HG02610 (cell line): ENCODE results near the gene FUZ.

ENCODE experiments used
- ATAC-seq: cut with Tn5 transposase; IDR thresholded peaks from one replicate; pipeline ENCODE4 v1.9.1; 2021; ENCODE audit warnings: mild to moderate bottlenecking, moderate library complexity; ENCODE audit not compliant: unreplicated experiment

Gene FUZ

DNA sequence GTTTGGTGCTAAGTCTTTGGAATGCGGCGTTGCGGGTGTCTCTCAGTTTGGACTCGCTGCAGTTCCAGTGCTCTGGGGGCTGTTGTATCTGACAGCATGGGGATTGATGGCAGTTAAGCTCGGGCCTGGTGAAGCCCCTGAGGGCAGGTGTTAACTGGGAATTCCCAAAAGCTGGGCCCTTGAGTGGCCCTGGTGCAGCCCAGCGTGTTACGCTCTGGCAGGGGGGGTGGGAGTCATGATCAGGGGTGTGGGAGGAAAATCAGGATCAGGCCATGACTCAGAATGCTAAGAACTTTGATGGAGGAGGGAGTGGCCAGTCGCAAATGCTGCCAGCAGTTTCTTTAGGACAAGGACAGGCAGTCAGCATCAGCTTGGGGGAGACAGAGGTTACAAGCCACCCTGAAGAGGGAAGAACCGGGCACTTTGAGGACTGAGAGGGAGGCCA, 26.7 kb downstream of the FUZ start:
- ATAC-seq, result no peak

DNA sequence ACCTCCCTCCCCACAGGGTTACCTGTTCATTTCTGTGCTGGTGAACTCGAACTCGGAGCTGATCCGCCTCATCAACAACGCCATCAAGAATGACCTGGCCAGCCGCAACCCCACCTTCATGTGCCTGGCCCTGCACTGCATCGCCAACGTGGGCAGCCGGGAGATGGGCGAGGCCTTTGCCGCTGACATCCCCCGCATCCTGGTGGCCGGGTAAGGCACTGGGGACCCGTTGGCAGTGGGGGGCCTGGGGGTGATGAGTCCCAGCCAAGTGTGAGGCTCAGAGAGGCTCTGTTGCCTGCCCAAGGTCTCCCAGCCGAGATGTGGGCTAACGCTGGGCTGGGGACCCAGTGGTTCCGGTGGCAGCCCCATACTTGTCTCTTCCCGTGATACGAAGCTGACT, 30.6 kb downstream of the FUZ start:
- no peak for ATAC-seq

DNA sequence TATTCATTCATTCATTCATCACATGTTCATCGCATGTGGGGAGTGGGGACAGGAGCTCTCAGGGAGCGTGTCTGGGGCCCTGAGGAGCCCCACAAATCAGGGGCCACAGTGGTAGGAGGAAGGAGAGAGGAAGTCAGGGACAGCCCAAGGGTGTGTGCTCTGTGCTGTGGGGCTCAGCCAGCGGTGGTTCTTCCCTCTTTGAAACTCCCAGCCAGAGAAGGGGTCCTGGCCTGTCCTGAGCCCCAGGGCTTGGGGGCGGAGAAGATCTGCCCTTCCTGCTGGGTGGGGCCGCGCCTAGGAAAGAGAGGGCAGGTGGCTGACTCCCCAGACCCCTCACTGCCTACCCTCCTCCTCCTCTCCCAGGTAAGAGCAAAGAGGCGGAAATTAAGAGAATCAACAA, 31.7 kb downstream of the FUZ start:
- ATAC-seq, result no peak

DNA sequence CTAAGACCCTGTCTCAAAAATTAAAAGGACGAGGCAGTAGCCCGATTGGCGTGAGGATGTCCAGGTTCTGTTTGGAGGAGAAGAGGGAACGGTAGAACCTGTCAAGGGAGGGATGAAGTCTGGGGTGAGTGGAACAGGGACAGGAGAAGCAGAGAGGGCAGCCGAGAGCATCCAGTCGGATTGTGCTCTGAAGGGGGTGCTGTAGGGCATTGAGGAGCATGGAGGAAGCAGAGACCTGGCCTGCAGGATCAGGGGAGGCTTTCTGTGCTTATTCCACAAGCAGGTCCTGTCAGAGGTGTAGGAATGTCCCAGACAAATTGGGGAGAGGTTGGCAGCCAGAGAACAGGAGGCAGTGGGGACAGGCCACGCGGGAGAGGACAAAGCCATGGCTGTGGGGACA, 32.2 kb downstream of the FUZ start:
- no peak for ATAC-seq

DNA sequence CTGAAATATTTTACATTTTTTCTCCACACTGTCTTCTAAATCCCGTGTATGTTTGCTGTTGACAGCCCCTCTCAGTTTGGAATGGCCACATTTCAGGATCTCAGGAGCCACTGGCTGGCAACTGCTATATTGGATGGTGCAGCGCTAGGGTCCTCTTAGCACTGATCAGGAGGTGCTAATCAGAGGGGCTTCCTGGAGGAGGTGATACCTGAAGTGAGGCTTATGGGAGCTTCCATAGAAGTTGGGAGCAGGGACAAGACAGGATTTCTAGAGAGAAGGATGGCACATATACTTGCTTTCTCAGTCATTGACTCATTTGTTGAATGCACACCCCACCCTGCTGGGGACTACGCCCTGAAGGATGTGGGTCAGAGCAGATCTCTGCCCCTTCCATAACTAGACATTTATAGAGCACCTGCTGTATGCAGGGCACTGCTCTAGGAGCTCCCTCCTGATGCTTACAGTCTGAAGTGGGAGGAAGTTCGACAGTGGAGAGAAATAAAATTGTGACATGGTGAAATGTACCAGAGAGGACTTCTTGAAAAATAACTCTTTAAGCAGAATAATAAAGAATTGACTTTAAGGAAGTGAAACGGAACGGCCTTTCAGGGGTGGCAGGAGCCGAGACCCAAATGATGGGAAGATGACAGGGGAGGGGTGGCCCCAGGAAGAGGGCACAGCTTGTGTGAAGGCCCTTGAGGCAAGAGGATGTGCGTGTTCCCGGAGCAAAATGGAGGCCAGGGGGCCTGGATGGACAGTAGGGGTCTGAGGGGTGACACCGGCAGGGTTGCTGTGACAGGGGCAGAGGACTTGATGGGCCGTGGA, 33.1 kb downstream of the FUZ start:
- ATAC-seq, result no peak

DNA sequence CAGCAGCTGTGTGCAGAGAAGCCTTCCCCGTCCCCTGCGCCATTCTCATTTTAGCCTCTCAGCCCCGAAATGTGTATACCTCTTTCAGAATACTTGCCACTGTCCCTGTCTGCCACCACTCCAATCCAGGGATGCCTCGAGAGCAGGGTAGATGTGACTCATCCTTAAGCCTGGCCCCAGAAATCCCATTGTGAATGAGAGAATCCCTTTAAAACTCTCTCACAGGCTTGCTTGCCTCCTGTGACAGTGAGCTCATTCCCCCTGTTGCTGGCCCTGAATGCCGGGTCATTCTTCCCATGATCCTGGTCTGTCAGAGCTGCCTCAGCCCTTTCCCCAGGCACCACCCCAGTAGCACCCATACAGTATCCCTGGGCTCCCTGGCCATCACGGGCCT, 36.7 kb downstream of the FUZ start:
- no peak for ATAC-seq

DNA sequence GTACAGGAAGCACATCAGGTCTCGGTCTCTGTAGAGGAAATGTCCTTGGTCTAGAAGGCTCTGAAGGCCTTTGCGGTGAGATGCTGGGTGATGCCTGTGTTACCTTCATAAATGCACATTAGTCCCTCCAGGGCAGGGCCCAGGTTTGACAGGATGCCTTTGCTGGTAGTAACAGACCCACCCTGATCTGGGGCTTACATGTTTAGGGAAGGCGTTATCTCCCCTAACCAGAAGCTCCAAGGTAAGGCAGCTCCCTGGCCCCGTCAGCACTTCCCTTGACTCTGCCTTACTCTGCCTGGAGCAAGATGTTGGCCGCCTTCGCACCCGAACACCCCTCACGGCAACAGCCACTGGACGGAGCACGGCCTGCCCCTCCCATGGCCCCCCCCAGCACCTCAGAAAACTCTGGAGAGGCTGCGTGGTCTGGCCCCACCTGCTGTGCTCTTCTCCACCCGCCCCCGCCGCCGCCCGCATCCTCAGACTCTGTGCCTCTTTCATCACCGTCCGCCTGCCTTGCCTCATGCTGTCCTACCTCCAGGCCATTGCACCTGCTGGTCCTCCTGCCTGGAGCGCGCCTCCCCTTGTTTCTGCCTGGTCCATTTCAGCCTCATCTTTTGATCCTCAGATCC, 37.2 kb downstream of the FUZ start:
- ATAC-seq, result no peak

DNA sequence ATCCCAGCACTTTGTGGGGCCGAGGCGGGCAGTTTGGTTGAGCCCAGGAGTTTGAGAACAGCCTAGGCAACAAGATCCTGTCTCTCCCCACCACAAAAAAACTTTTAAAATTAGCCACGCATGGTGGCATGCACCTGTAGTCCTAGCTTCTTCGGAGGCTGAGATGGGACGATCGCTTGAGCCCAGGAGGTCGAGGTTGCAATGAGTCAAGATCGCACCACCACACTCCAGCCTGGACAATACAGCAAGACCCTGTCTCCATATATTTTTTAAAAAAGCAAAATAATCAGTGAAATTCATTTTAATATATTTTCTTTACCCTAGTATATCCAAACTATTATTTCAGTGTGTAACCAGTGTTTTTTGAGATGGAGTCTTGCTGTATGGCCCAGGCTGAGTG, 38.1 kb downstream of the FUZ start:
- no peak for ATAC-seq

DNA sequence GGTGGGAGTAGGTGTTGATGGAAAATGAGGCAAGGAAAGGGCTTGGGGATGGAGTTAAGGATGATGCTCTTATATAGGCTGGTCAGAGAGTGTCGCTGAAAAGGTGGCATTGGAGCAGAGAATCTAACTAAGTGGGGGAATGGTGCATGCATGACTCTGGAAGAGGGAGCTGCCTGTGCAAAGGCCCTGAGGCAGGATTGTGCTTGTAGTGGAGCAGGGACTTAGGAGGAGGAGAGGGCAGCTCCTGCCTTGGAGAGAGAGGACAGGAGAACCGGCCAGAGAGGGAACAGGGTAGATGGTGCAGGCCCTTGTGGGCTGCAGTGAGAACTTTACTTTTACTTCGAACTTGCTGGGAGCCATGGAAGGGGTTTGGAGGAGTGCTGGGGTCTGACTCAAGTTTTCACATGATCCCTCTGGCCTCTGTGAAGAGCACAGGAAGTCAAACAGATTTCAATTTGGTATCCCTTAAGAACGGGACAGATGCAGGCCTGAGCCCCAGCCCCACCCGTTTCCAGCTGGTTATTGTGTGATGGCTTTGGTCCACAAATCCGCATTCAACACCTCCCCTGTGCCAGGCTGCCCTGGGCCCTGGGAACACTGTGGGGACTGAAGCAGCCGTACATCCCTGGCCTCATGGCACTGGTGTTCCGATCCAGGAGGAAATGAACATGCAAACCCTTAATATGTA, 39.3 kb downstream of the FUZ start:
- no peak for ATAC-seq

DNA sequence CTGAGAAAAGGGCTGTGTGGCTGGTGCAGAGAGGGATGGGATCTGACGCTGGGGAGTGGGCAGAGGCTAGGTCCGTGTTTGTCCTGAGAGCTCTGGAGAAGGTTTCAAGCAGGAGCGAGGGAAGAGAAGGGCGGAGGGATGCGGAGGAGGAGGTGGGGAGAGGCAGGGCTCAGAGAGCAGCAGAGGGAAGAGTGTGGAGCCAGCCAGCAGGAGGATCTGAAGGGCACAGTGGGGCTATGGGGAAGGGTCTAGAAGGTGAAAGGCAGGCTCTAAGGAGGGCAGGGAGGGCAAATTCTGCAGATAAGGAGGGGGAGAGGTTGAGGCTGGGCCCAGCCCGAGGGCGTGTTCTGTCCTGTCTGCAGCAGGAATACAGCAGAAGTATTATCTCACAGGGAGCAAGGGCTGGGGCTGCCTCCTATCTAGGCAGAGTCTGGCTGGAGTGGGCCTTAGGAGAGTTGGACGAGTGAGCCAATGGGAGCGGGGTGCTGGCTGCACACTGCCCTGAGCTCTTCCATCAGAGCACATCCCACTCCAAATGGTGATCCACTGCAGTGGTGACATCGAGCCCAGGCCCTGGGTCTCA, 40.2 kb downstream of the FUZ start:
- ATAC-seq, result no peak

DNA sequence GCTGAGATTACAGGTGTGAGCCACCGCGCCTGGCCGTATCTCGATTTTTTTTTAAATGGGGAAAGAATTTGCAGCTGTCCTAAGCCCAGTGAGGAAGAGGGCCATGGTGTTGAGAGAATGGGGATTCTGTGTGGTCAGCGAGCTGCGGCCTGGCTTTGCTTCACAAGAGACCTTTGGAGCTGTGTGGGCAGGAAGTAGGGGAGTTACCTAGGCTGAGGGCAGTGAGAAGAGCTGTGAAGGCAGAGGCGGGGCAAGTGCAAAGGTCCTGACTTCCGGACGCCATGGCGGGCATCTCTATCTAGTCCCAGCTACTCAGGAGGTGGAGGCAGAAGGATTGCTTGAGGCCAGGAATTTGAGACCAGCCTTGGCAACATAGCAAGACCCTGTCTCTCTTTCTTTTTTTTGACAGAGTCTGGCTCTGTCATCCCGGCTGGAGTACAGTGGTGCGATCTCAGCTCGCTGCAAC, 41.4 kb downstream of the FUZ start:
- ATAC-seq, result no peak

DNA sequence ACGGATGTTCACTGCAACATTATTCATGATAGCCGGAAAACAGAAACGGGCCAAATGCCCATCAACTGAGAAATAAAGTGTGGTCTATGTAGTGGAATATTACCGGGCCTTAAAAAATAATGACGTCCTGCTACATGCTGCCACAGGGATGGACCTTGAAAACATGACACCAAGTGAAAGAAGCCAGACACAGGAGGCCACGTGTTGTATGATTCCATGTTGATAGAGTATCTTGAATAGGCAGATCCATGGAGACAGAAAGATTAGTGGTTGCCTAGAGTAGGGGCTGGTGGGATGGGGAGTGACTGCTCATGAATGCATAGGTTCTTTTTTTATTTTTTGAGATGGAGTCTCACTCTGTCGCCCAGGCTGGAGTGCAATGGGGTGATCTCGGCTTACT, 42.6 kb downstream of the FUZ start:
- ATAC-seq, result no peak

DNA sequence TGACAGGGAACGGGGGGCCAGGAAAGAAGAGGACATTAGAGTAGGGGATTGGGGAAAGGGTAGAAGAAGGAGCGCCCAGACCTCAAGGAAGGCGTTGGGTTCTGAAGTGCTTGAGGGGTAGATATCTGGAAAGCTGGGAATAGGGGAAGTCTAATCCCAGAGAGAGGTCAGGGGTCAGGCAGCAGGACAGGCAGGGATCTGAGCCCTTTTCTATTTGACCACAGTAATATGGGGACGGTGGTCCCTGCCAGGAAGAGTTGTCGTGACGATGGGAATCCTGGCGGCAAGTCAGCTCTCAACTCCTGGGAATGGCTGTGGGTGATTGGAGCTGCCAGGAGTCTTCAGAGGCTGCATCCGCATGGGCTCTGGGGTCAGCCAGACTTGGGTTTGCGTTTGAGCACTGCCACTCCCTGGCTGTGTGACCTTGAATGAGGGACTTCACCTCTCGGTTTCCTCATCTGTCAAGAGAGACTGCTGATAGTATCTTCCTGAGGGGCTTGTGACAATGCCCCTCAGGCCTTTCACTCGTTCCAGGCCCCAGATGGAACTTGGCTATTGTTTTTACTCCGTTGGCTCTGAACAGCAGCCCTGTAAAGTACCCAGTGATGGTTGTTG, 45.0 kb downstream of the FUZ start:
- ATAC-seq, result no peak

DNA sequence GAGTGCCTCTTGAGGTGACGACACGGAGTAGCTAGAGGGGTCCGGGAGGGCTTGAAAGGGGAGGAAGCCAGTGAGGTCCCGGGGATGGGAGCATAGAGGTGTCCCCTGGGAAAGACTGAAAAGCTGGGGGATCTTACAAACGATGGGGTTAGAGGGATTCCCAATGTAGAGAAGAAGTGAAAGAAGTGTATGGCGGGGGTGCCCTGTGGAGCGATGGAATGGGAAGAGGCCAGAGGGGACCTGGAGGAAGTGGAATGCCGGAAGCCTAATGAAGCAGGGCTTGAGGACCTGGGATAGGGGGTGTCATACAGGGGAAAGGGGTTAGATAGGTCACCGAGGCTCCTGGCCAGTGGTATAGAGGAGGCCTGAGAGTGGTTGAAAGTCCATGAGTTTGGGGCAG, 45.7 kb downstream of the FUZ start:
- ATAC-seq, result no peak

DNA sequence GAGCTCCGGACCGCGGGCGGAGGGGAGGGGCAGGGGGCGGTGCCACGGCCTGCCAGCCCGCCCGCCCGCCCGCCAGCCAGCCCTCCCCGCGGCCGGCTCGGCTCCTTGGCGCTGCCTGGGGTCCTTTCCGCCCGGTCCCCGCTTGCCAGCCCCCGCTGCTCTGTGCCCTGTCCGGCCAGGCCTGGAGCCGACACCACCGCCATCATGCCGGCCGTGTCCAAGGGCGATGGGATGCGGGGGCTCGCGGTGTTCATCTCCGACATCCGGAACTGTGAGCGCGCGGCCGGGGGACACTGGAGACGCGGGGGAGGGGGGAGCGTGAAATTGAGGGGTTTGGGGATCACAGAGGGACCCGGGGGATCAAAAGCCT, 46.2 kb downstream of the FUZ start, which contains the start of gene AP2A1:
TSS of gene AP2A1 (plus strand) at position 72 of the 370 bp plus-strand sequence. CDS start at position 205, 133 bp downstream.
- no peak for ATAC-seq

DNA sequence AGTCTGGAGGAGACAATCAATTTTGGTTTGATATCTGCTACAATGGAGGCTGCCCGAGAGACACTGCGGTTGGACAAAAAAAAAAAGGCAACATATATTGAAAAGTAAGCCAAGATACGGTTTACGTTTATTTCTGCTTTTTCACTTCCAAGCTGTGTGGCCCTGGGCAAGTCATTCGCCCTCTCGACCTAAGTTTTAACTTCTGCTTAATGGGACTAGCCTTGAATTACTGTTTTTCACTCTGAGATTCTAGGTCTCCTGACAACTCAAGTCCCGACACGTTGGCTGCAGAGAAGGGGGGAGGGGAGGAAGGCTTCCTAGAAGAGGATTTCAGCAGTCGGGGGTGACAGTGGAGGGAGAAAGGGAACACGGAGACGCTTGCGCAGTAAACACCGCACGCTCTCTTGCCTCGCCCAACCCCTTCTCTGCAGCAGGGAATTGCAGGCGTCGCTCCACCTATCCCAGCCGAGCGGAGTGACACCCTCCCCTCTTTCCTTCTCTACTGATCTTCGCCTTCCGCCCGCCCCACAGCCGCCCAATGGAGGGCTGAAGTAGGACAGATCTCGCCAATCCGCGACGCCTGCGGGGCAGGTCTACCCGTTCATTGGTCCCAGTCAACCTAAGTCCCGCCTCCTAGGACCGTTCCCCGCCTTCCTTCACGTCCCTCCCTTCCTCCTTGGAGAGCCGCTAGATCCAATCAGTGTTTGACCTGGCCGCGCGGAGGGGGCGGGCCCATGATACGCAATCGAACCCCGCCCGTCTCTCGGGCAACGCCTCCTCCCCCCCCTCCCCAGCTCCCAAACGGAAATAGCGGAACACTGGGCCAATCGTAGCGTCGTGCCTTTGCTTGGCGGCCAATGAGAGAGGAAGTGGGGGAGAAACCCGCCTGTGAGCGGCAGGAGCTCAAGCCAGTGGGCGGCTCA, 46.8 kb downstream of the FUZ start:
- peak; percentile 92 for ATAC-seq

DNA sequence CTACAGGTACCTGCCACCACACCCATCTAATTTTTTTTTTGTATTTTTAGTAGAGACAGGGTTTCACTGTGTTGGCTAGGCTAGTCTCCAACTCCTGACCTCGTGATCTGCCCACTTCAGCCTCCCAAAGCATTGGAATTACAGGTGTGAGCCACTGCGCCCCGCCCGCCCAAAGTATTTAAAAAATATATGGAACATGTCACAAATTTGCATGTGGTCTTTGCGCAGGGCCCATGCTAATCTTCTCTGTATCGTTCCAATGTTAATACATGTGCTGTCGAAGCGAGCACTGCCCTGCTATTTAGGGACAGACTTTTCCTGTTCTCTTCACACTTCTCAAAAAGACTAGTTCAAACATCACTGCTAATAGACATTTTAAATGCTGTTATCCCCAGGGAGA, 48.8 kb downstream of the FUZ start:
- ATAC-seq, result no peak

DNA sequence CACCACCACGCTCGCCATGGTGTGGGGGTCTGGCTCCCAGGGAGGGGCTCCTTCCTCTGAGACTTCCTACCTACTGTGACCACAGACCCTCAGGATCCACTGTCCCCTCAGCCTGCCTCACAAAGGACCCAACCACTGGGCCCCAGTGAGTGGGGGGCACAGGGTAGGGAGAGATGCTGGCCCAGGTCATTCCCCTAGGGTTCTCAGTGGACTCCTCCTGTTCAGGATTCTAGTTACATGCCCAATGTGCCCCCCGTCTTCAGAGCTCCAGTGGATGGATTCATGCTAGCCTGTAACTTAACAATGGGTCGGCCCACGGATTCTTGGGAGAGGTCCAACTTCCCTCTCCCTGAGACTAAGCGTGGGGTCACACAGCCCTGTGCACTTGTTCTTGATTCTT, 49.9 kb downstream of the FUZ start, which contains the start of gene TSKS:
TSS of gene TSKS (minus strand) at position 77 of the 400 bp plus-strand sequence. CDS start at position 18, 59 bp downstream.
- no peak for ATAC-seq

DNA sequence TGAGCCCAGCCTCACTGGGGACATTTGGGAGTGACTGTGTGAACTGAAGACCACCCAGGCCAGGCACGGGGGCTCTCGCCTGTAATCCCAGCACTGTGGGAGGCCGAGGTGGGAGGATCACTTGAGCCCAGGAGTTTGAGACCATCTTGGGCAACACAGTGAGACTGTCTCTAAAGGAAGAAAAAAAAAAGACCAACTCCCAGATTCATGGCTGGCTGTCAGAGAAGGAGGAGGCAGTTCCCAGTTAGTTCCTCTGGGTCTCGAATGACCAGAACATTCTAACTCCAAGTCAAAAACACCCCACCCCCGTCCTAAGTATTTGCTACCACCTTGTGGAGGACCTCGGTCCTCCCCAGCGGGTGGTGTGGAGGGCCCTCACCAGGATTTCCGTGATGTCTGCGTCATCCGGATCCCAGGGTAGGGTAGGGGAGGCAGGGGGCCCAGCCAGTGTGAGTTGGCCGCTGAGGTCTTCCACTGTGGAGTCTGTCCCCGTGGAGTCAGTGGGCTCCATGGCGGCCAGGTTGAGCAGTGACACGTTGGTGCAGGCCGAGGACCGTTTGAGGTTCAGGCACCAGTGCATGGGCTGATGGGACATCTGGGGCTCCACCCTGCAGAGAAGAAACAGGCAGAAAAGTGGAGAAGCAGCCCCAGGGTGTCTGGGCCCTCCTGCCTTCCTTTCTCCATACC, 51.3 kb downstream of the FUZ start:
- no peak for ATAC-seq
